Embryonic facial prominence (tissue), 1 donor: ENCODE results near the gene FILIP1.

Source experiments
- DNase-seq: peaks from one replicate; pipeline ENCODE4 v3.0.0-alpha.2; 2016; ENCODE audit errors: extremely low spot score

Gene FILIP1

GRCh38 chr6:75334266-75335040, 159.1 kb downstream of the FILIP1 start:
- peak; percentile 36 for DNase-seq

DNA sequence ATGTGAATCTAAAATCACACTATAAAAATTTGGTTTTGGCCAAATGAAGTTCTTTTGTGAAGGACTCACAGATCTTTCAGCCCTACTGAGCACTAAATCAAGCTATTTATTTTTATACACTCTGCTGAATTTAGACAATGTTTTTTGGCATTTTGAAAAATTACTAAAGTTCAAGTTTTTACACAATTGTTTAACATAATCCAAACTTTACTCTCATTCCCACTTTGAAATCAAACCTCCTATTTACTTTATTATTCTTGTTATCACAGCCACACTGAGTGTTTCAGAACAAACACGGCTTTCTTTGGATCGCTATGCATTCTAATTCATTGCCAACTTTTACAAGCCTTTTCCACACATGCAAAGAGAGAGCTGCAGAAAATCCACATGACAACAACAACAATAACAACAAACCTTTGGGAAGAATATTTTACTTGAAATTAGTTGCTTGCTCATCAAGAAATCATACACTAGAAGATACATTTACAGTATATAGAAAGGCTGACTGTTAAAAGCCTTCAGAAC, 159.9 kb downstream of the FILIP1 start:
- no peak for DNase-seq

DNA sequence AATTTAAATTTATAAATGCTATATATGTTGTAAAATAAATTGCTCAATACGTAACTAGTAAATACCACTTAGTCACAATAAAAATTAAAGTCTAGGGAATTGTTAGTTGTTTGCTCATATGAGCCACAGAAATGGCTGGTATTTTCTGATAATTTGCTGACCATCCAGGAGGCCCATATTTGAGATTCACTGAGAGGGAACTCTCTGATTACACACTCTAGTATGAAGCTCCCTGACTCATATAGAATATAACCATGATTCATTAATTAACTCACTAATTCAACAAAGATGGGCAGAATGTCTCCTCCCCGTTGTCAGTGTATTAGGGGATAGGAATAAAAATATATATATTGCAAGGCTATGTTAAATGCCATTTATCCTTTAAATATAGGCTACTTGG, 162.4 kb downstream of the FILIP1 start:
- DNase-seq = no peak

- no peak for DNase-seq
These were observed 163.9 kb downstream of the FILIP1 start for GRCh38 chr6:75329703-75330102.

GRCh38 chr6:75327807-75328206, 165.8 kb downstream of the FILIP1 start:
- DNase-seq = no peak

DNA sequence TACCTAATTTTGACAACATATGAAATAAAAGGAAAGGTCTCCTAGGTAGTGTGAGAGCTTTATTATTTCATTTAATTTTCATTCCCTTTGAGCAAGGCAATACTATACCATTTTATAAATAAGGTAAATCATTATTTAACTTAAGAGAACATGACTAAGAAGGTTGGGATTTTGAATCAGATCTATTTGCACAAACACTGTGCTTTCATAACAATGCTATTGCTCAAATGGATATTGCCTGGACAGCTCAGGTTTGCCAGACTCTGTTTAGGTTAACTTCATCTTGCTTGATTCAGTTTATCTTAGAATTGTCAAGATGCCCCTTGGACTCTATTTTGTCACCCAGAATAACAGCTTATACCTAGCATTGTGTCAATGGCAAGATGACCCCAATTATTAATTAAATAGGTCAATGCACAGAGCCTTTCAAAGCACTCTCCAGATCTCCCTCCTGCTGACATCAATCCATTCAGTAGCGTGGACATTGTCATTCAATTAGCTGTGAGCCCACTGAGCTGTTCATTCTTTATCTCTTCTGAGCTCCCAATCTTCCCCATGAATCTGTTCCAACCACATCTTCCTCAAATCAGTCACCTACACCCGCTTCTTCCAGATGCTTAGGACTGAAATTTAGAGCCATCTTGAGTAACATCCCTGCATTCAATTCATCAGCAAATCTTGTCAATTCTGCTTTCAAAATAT, 166.9 kb downstream of the FILIP1 start:
- DNase-seq = no peak

- DNase-seq = no peak
These were observed 174.7 kb downstream of the FILIP1 start for GRCh38 chr6:75318900-75319299.

GRCh38 chr6:75317503-75318206, 175.9 kb downstream of the FILIP1 start:
- DNase-seq = no peak

GRCh38 chr6:75315978-75316377, 177.6 kb downstream of the FILIP1 start:
- no peak for DNase-seq

DNA sequence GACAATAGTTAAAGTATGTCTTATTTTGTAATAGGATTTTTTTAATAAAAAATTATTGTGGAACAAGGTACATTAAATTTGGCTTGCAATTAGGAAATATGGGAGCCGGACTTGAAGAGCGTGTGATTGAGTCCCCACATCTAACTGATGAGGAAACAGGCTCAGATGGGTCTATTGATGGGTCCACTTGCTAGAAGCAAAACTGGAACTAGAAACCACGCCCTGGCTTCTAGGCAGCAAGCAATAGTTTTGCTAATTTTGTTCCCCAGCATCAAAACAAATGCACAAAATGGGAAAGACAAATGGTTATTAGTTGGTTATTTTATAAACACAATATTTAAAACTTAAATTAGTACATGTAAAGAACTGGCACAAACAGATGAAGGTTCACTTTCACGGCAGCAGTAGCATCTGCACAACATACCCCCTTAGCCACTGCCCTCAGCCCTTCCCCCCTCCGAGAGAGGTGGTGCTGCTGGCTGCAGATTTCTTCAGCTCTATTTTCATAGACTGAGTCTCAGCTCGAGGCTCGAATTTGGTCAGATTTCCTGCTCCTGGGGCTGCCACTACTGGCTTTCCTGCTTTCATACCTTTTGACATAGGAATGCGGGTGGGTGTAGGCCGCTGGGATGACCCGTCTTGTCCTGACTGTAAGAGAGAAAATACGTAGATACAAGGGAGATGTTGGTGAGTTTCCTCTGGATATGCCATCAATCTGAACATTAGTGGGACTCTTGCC, 185.2 kb downstream of the FILIP1 start:
- no peak for DNase-seq

- no peak for DNase-seq
These were observed 186.1 kb downstream of the FILIP1 start for GRCh38 chr6:75307364-75308004.

DNA sequence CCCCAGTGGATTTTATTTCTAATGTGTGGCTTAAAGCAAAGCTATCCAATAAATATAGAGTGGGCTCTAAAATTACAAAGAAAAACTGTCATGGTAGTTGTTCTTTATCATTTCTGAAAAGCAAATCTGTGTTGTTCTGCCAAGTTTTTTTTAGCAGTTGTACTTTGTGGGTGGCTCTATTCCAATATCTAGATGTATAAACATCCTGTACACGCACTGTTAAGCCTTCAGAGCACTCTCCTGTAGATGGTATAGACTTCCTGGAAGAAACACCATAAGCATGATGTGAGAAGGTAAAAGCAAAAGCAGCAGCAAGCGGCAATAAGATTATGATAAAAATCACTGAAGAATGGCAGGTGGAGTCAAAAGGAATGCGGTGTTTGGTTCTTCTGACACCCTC, 187.5 kb downstream of the FILIP1 start:
- no peak for DNase-seq

GRCh38 chr6:75305573-75305972, 188.0 kb downstream of the FILIP1 start:
- DNase-seq = no peak

DNA sequence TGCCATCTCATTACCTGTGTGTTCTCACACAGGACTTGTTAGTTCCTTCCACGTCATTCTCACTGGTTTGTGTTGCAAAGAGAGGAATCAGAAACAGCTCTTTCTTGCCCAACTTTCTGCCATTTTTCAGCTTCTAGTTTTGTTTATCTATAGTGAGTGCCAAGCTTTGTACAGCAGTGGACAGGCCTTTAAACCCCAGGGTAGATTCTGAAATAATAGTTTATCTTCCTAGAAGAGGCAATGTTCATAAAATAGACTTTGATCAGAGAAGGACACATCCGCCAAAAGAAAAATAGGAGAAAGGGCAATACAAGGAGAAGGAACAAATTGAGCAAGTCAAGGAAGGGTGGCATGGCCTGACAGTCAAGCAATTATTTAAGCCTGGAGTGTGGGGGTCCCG, 191.3 kb downstream of the FILIP1 start:
- DNase-seq = no peak

DNA sequence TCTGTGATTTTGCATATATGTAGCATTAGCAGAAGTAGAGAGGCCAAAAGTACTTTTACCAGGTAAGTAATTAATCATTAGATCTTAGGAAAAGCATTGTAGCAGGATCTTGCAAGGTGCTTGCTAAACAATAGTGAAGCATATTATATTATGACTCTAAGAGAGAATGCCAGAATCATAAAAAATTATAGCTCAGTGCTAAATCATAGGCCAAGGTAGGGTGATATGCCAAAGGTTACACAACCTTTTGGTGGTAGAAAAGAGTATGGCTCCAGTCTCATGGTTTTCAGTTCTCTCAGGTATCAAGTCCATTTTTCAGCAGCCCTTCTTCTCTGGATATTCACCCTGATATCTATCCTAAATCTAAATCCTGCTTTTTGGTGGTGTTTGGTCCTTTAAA, 192.1 kb downstream of the FILIP1 start:
- no peak for DNase-seq

- DNase-seq = no peak
These were observed 192.5 kb downstream of the FILIP1 start for GRCh38 chr6:75301088-75301487.

DNA sequence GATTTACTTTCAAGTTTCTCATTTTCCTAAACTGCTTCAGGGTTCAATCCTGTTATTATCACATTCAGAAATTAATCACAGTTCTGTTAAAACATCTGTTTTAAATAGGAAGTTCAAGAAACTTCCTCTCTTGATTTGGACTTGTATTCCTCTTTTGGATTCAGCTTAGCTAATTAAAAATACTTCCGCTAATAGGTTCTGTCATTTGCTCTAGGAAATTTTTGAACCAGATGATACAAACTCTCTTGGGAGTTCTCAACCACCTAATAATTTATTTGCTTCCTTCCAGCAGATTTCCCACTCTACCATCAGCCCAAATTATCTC, 193.1 kb downstream of the FILIP1 start:
- DNase-seq = no peak

- DNase-seq = no peak
These were observed 193.6 kb downstream of the FILIP1 start for GRCh38 chr6:75299801-75300530.

DNA sequence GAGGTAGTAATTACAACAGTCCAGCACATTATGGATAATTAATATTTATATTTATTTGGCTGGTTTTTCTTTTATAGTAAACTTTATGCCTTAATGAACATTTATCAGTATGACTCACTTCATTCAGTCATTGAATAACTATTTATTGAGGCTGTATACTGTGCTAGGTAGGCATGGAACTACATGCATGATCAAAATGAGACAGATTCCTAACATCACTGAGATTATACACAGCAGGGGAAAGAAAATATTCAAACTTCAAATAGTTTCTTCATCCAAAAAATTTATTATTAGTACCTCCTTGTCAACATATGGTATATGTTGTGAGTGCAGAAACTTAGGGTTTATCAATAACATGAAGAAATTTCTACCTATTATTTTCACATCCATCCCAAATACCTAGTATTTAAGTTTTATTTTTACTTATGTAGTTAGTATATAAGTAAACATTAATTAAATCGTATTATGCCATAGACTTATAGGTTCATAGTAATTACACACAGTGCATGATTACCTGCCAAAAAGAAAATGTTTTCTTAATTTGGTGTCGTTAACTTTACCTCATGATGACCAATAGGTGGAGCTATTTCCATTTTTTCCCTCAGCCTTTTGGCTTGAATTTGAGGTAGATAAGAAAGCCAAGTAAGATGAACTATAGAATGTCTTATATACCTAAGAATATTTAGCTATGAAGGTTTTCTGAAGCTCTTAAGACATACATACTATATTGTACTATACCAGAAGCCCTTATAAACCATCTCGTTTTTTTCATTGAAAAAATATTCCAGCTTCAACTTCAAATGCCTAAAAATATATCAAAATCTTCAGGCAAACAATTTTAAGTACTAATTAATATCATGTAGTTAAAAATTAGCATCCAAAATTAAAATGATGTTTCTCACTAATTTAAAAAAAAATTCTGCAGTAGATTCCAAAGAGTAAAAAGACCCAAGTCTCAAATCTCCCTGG, 196.5 kb downstream of the FILIP1 start:
- no peak for DNase-seq

- no peak for DNase-seq
These were observed 201.0 kb downstream of the FILIP1 start for GRCh38 chr6:75292555-75292954.
